GM21717 (cell line): ENCODE measurements around the gene SLC6A15.

Experiments
- ATAC-seq: cut with Tn5 transposase; IDR thresholded peaks from one replicate; pipeline ENCODE4 v1.9.1; 2021; ENCODE audit warnings: mild to moderate bottlenecking, moderate library complexity; ENCODE audit not compliant: unreplicated experiment

SLC6A15 gene

GRCh38 chr12:84912198-84913128 lies at the start of gene SLC6A15:
Gene SLC6A15, minus strand, starts transcription at chr12:84912799. Its CDS starts 20,679 bp downstream, at chr12:84892120.
- ATAC-seq = no peak

- ATAC-seq = no peak
These were observed 48.3 kb upstream of the SLC6A15 start for GRCh38 chr12:84960918-84961317.

- no peak for ATAC-seq
These were observed 42.7 kb upstream of the SLC6A15 start for GRCh38 chr12:84955298-84955697.

- ATAC-seq = no peak
These were observed 41.8 kb upstream of the SLC6A15 start for GRCh38 chr12:84954415-84954814.

GRCh38 chr12:84950971-84951546 lies 38.5 kb upstream of the SLC6A15 start:
- no peak for ATAC-seq

GRCh38 chr12:84946753-84947152 lies 34.2 kb upstream of the SLC6A15 start:
- ATAC-seq = no peak

- no peak for ATAC-seq
These were observed 24.8 kb upstream of the SLC6A15 start for GRCh38 chr12:84937415-84937814.

- ATAC-seq = no peak
These were observed 16.9 kb upstream of the SLC6A15 start for GRCh38 chr12:84929501-84929900.

- ATAC-seq = no peak
These were observed 12.4 kb upstream of the SLC6A15 start for GRCh38 chr12:84924981-84925380.

- no peak for ATAC-seq
These were observed 10.1 kb upstream of the SLC6A15 start for GRCh38 chr12:84922693-84923092.

GRCh38 chr12:84920331-84920730 lies 7.7 kb upstream of the SLC6A15 start:
- no peak for ATAC-seq

- ATAC-seq = no peak
These were observed 6.7 kb upstream of the SLC6A15 start for GRCh38 chr12:84919271-84919670.

GRCh38 chr12:84913129-84913515 lies 523 bp upstream of the SLC6A15 start:
- ATAC-seq = no peak

- ATAC-seq = no peak
These were observed 1.1 kb downstream of the SLC6A15 start for GRCh38 chr12:84911271-84912197.

- ATAC-seq = no peak
These were observed 1.9 kb downstream of the SLC6A15 start for GRCh38 chr12:84910549-84911241.

GRCh38 chr12:84904051-84904450 lies 8.5 kb downstream of the SLC6A15 start:
- ATAC-seq = no peak

GRCh38 chr12:84891106-84891838 lies 21.3 kb downstream of the SLC6A15 start:
- ATAC-seq = no peak

GRCh38 chr12:84889818-84890217 lies 22.8 kb downstream of the SLC6A15 start:
- no peak for ATAC-seq

- no peak for ATAC-seq
These were observed 23.7 kb downstream of the SLC6A15 start for GRCh38 chr12:84888861-84889260.

GRCh38 chr12:84877340-84877739 lies 35.3 kb downstream of the SLC6A15 start:
- ATAC-seq = no peak
